PFSK-1 (cell line): ENCODE measurements around the gene HTR3A.

Source experiments
- FOXP2 ChIP-seq: optimal IDR thresholded peaks from 2 replicates; pipeline ENCODE3; 2011; ENCODE audit warnings: borderline replicate concordance, control low read depth, inconsistent platforms; ENCODE audit not compliant: insufficient read depth; ENCODE audit errors: extremely low read length, extremely low read depth
- POLR2AphosphoS5 ChIP-seq: IDR thresholded peaks from 2 replicates; pipeline ENCODE4 v1.6.1; 2012; ENCODE audit warnings: low read depth, mild to moderate bottlenecking, control low read depth, low read length, moderate library complexity
- REST ChIP-seq, 2 experiments: IDR thresholded peaks; 2 replicates each; pipeline versions ENCODE4 v1.6.1 to v1.8.0; 2011 to 2012; ENCODE audit warnings: low read depth in 2 of 2, low read length in 2 of 2, control low read depth in 1 of 2, inconsistent platforms in 1 of 2, mild to moderate bottlenecking in 1 of 2, moderate library complexity in 1 of 2; ENCODE audit not compliant: insufficient read depth in 1 of 2
- SIN3A ChIP-seq: IDR thresholded peaks from 2 replicates; pipeline ENCODE4 v1.6.1; 2012; ENCODE audit warnings: mild to moderate bottlenecking, low read length, moderate library complexity, borderline replicate concordance; ENCODE audit not compliant: insufficient read depth
- TAF1 ChIP-seq: IDR thresholded peaks from 2 replicates; pipeline ENCODE4 v1.6.1; 2012; ENCODE audit warnings: low read length, control low read depth, borderline replicate concordance; ENCODE audit not compliant: insufficient read depth

The HTR3A gene

GRCh38 chr11:113998574-113998973, 23.7 kb downstream of the HTR3A start:
- no peak for TF ChIP-seq POLR2AphosphoS5
- TF ChIP-seq TAF1, result no peak
- no peak for TF ChIP-seq FOXP2

- TF ChIP-seq SIN3A (no peak), REST (IDR thresholded peaks at IDR 0.05; ENCODE audit: insufficient read depth in 1 of 2, low read depth in 2 of 2, low read length in 2 of 2) (no peak), FOXP2 (no peak), POLR2AphosphoS5 (no peak), TAF1 (no peak)
Observed at GRCh38 chr11:114000526-114000925, 25.6 kb downstream of the HTR3A start.

- TF ChIP-seq TAF1, result no peak
- no peak for TF ChIP-seq POLR2AphosphoS5
- TF ChIP-seq REST (IDR thresholded peaks at IDR 0.05; ENCODE audit: insufficient read depth in 1 of 2, low read depth in 2 of 2, low read length in 2 of 2), result no peak
- TF ChIP-seq SIN3A, result no peak
- TF ChIP-seq FOXP2, result no peak
Observed at GRCh38 chr11:114001416-114001815, 26.5 kb downstream of the HTR3A start.

GRCh38 chr11:114008331-114008730, 33.4 kb downstream of the HTR3A start:
- TF ChIP-seq SIN3A (no peak), POLR2AphosphoS5 (no peak), TAF1 (no peak), REST (IDR thresholded peaks at IDR 0.05; ENCODE audit: insufficient read depth in 1 of 2, low read depth in 2 of 2, low read length in 2 of 2) (no peak), FOXP2 (no peak)

GRCh38 chr11:114010931-114011330, 36.0 kb downstream of the HTR3A start:
- no peak for TF ChIP-seq POLR2AphosphoS5
- TF ChIP-seq TAF1, result no peak
- TF ChIP-seq FOXP2, result no peak
- TF ChIP-seq SIN3A, result no peak
- no peak for TF ChIP-seq REST (IDR thresholded peaks at IDR 0.05; ENCODE audit: insufficient read depth in 1 of 2, low read depth in 2 of 2, low read length in 2 of 2)
